GM18526 (cell line): ENCODE data around the gene TRIM63.

Source experiments
- POLR2A ChIP-seq: IDR thresholded peaks from 3 replicates; pipeline ENCODE4 v1.6.1; 2011; ENCODE audit not compliant: insufficient read length; ENCODE audit errors: extremely low read depth

Gene TRIM63

GRCh38 chr1:26047278-26047874, 20.1 kb downstream of the TRIM63 start:
- no peak for TF ChIP-seq POLR2A

DNA sequence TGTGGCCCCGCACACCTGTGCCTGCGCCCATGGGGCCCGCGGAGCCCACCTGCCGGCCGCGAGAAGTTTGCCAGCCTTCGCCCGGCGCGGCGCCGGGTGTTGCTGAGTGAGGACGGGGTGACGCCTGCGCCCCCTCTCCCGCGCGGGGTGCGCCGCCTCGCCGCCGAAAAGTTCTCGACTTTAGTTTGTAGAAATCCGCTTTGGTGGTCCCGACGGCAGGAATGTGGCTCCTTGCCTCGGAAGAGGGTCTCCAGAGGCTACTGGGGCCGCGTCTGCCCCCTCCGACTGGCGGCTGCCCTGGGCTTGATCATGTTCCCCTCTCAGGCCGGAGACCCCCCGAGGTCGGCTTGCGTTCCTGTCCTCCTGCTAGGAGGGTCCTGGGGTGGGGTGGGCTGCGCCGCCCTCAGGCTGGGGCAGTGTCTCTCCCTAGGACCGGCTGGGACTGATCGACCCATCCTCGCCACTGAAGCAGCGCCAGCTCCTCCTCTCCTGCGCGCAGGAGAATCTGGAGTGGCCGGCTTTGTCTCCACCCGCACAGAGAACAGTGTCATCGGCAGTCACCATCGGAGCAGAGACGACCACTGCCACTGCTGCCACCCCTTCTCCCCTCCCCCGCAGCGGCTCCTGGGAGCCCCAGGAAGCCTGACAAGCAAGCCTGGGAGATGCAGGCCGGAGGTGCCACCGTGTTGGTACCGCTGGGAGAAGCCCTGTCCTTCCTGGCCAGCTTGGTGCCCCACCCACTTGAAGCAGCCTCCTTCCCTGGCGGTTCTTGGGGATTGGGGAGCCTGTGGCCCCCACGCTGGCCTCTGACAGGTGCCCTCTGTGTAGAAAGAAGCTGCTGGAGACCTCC, 21.0 kb downstream of the TRIM63 start:
- TF ChIP-seq POLR2A: no peak

GRCh38 chr1:26045722-26046245, 21.6 kb downstream of the TRIM63 start, which contains the start of gene SLC30A2:
SLC30A2 (minus strand) TSS chr1:26046118; CDS start chr1:26045896, 222 bp downstream.
- no peak for TF ChIP-seq POLR2A

GRCh38 chr1:26044971-26045721, 22.3 kb downstream of the TRIM63 start:
- TF ChIP-seq POLR2A: no peak

DNA sequence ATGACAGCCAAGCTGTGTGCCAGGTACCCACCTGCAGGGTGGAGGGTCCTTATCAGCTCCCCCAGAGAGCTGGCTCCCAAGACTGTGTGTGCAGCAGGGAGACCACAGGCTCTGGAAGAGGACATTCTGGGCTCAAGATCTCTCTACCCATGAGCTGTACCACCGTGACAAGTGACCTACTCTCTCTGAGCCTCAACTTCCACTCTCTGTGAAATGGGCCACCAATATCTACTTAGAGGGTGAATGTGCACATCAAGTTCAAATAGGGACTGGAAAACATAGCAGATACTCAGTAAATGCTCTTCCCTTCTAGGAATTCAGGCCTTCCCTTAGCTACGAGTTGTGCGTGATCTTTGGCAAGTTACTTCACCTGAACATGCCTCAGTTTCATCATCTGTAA, 23.0 kb downstream of the TRIM63 start:
- no peak for TF ChIP-seq POLR2A

DNA sequence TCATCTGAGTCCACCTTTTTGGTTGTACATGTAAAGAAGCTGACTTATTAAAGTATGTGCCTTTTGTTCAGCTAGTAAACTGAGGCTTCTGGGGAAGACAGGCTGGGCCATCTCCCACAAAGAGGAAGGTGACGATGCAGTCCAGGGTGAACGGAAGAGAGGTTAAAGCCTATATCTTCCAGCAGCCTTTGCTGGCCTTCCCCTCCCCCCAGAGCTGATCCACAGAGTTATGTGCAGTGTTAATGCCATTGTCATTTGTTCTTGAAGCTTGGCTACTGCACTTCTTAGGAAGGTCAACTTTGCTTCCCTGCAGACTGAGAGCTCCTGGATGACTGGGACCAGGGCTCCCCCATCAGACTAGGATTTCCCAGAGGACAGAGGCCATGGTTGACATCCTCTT, 23.7 kb downstream of the TRIM63 start:
- no peak for TF ChIP-seq POLR2A

DNA sequence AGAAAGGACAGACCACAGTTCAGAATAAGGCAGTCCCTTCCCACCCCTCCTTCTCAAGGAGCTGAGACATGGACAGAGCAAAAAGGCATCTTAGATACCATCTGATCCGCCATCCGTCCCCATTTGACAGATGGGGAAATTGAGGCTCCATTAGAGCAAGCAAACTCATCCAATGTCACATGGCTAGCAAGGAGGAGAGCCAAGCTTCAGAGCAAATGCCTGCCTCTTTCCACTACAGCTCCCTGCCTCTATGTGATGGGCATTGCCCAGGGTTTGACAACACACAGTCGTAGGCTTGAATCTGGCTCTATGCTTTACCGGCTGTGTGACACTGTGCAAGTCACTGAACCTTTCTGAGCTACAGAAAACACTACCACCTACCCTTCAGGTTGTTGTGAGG, 25.5 kb downstream of the TRIM63 start:
- TF ChIP-seq POLR2A: no peak

- TF ChIP-seq POLR2A: no peak
Measured at GRCh38 chr1:26041401-26041800, 26.0 kb downstream of the TRIM63 start.

GRCh38 chr1:26038904-26039303, 28.5 kb downstream of the TRIM63 start:
- no peak for TF ChIP-seq POLR2A

DNA sequence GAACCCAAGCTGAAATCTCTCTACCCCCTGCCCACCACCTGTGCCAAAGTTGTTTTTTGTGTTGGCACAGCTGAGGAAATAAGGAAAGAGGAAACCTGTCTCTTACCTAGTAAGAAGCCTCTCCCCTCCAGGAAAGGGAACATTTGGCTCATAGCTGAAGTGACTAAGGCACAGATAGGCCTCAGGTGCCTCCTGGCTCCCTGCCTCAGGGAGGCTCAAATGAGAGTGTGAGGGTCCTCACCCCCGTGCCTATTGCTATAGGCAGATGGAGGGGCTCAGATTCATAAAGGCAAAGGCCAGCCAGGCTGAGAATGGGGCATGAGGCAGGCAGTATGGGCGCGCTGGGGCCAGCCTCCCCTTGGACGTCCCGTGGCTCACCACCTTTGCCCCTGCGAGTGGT, 29.0 kb downstream of the TRIM63 start:
- no peak for TF ChIP-seq POLR2A

- TF ChIP-seq POLR2A: no peak
Measured at GRCh38 chr1:26037904-26038303, 29.5 kb downstream of the TRIM63 start.

GRCh38 chr1:26036756-26037281, 30.6 kb downstream of the TRIM63 start:
- TF ChIP-seq POLR2A: no peak

GRCh38 chr1:26035959-26036755, 31.3 kb downstream of the TRIM63 start:
- TF ChIP-seq POLR2A: no peak

- TF ChIP-seq POLR2A: no peak
Measured at GRCh38 chr1:26035203-26035958, 32.0 kb downstream of the TRIM63 start.
